ENCODE measurements around the gene QKI.

GRCh38 chr6:163565140-163565539 lies 150.6 kb downstream of the QKI start:
- TF ChIP-seq, protein P1, sequence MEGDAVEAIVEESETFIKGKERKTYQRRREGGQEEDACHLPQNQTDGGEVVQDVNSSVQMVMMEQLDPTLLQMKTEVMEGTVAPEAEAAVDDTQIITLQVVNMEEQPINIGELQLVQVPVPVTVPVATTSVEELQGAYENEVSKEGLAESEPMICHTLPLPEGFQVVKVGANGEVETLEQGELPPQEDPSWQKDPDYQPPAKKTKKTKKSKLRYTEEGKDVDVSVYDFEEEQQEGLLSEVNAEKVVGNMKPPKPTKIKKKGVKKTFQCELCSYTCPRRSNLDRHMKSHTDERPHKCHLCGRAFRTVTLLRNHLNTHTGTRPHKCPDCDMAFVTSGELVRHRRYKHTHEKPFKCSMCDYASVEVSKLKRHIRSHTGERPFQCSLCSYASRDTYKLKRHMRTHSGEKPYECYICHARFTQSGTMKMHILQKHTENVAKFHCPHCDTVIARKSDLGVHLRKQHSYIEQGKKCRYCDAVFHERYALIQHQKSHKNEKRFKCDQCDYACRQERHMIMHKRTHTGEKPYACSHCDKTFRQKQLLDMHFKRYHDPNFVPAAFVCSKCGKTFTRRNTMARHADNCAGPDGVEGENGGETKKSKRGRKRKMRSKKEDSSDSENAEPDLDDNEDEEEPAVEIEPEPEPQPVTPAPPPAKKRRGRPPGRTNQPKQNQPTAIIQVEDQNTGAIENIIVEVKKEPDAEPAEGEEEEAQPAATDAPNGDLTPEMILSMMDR (IDR thresholded peaks at IDR 0.05 in 4 of 5, conservative IDR thresholded peaks at IDR 0.05 in 1 of 5): no peak
- no peak for TF ChIP-seq POLR2A (IDR thresholded peaks at IDR 0.05)

Measured in gastrocnemius medialis (tissue), 4 donors.